GM21423 (cell line): ENCODE results near the gene LRRC75A.
"Not testable (repeated sequence)": the region's sequence is repeated elsewhere in the genome, so short reads cannot be mapped to it uniquely, and the experiment has no call there.

Source experiments
- ATAC-seq: cut with Tn5 transposase; IDR thresholded peaks from one replicate; pipeline ENCODE4 v1.9.1; 2021; ENCODE audit warnings: mild to moderate bottlenecking, moderate library complexity; ENCODE audit not compliant: unreplicated experiment

The LRRC75A gene, protein sequence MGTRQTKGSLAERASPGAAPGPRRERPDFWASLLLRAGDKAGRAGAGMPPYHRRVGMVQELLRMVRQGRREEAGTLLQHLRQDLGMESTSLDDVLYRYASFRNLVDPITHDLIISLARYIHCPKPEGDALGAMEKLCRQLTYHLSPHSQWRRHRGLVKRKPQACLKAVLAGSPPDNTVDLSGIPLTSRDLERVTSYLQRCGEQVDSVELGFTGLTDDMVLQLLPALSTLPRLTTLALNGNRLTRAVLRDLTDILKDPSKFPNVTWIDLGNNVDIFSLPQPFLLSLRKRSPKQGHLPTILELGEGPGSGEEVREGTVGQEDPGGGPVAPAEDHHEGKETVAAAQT

GRCh38 chr17:16491703-16492612 is at the start of gene LRRC75A:
Gene LRRC75A, minus strand, starts transcription at chr17:16492193. Its CDS starts 203 bp downstream, at chr17:16491990.
- no peak for ATAC-seq

GRCh38 chr17:16537130-16537458 is 45.1 kb upstream of the LRRC75A start:
- ATAC-seq: no peak

- no peak for ATAC-seq
Measured at GRCh38 chr17:16534236-16534635, 42.2 kb upstream of the LRRC75A start.

DNA sequence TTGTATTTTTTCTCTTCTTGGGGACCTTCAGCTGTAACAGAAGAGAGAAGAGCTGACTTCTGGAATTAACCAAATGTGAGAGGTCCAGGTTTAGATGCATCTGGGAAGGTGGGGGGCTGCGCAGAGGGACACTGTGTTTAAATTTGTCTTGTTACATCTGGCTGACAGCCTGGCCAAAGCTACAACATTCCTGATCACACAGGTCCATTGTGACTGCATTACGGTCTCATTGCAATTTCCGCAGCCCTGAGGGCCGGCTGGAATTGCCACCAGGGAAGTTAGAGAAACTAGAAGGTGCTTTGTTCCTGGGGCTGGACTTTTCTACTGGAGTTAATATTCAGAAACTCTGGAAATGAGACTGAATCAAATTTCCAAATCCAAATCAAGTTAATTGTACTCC is 37.9 kb upstream of the LRRC75A start:
- no peak for ATAC-seq

DNA sequence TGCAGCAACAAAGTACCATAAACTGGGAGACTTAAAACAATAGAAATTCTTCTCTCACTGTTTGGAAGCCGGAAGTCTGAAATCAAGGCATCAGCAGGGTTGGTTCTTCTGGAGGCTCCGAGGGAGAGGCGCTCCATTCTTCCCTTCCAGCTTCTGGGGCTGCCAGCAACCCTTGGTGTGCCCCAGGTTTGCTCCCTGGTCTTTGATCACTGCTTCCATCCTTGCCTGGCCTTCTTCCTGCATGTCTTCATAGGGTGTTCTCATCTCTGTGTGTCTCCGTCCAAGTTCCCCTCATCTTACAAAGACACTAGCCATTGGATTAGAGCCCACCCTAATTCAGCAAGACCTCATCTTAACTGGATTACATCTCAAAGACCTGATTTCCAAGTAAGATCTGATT is 35.3 kb upstream of the LRRC75A start:
- no peak for ATAC-seq

DNA sequence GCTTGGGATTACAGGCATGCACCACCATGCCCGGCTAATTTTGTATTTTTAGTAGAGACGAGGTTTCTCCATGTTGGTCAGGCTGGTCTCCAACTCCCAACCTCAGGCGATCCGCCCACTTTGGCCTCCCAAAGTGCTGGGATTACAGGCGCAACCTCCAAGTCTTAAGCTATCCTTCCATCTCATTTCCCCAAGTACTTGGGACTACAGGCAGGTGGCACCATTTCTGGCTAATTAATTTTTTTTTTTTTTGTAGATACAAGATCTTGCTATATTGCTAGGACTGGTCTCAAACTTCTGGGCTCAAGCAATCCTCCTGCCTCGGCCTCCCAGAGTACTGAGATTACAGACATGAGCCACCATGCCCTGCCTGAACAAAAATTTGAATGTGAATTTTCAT is 33.6 kb upstream of the LRRC75A start:
- not testable (repeated sequence) for ATAC-seq

GRCh38 chr17:16521070-16521727 is 29.2 kb upstream of the LRRC75A start:
- ATAC-seq: no peak

DNA sequence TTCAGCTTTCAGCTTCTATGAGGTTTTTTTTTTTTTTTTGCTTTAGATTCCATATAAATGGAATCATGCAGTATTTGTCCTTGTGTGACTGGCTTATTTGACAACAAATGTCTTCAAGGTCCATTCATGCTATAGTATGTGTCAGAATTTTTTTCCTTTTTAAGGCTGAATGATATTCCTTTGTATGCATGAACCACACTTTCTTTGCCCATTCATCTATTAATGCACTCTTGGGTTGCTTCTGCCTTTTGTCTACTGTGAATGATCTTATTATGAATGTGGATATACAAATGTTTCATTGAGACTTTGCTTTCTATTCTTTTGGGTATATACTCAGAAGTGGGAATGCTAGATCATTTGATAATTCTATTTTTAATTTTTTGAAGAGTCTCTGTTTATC is 27.0 kb upstream of the LRRC75A start:
- no peak for ATAC-seq

DNA sequence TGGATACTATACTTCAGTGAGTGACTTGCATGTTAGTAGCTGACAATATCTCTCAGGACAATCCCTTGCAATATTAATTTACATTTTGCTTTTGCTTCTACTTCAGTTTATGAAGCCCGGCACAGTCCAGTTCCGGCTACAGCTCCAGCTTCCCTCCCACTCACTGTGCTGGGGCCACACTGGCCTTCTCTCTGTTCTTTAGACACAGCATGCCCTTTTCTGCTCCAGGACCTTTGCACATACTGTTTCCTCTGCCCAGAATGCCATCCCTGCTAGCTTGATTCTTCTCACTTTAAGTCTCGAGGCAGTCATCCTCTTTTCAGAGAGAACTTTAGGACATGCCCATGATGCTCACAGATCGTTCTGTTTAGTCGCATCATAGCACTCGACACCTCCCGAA is 25.5 kb upstream of the LRRC75A start:
- no peak for ATAC-seq

GRCh38 chr17:16516594-16517051 is 24.6 kb upstream of the LRRC75A start:
- no peak for ATAC-seq

- ATAC-seq: no peak
Measured at GRCh38 chr17:16515933-16516332, 23.9 kb upstream of the LRRC75A start.

DNA sequence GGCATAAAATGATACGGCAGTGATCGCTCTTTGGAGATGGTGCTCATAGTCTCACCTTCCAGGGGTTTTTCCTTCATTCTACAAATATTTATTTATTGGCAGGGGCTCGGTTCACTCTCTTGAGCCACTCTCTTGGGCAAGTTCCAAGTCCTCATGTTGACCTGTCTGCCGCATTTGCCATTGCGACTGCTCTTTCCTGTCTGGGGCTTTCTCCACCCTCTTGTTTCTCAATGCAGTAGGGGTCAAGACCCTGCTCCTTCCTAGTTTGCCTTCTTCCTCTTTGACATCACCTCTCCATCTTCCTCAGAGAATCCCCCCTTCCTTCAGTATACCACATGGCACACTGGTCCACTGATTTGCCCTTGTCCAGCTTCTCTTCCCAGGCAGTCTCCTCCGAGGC is 21.9 kb upstream of the LRRC75A start:
- ATAC-seq: no peak

DNA sequence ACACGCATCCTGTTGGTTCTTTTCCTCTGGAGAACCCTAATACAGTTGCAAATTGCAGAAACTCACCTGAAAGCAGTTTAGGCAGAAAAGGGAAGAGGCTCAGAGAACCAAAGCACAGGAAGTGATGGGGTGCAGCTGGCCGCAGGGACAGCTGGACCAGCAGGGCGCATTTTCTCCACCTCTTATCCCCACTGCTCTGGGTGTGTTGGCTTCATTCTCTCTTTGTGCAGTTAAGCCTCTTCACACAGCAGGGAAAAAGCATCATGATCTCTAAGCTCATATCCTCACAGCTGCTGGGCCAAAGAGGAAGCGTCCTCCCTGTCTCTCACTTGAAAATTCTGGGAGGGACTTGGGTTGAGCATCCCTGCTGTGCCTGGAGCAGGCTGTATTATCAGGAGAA is 20.0 kb upstream of the LRRC75A start:
- ATAC-seq: no peak

DNA sequence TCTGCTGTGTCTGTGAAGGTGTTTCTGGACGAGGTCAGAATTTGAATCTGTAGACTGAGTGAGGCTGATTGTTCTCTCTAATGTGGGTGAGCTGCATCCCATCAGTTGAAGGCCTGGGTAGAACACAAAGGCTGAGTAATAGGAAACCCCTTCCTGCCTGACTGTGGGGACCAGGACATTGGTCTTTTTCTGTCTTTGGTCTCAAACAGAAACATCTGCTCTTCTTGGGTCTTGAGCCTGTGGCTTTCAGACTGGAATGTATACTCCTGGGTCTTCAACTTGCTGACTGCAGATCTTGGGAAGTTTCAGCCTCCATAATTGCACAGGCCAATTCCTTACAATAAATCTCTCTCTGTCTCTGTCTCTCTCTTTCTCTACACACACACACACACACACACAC is 19.6 kb upstream of the LRRC75A start:
- ATAC-seq: no peak

DNA sequence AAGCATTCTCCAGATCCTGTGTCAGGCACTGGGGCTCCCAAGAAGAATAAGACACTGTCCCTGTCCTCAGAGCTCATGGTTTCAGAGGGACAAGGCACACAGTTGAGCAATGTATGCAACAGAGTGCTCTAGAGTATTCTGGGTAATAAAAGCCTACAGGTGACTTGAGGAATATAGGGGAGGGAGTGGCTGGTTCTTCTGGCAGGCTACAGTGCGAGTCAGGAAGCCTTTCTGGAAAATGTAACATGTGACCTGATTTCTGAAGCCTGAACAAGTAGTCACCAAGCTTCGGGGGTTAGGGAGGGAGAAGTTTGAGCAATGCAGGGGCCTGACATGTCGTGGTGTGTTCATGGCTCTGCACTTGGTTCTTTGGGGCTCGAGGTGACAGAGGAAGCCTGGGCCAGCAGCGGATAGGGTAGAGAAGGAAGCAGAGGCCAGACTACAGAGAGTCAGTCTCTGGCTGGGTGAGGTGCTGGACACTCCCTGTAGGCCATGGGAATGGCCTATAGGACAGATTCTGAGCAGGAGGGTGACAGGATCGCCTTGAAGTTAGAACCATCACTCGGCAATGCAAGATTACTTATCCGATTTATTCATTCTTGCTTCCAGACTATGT is 16.0 kb upstream of the LRRC75A start:
- no peak for ATAC-seq

DNA sequence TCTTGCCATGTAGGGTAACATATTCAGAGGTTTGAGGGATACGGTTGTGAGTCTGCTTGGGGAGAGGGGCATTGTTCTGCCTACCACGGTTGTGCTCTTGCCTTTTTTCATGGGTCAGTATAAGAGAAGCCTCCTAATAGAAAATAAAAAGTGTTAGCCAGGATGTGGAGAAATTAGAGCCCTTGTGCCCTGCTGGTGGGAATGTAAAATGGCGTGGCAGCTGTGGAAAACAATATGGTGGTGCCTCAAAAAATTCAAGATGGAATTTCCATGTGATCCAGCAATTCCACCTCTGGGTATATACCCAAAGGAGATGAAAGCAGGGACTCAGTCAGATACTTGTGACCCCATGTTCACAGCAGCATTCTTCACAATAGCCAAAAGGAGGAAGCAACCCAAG is 14.2 kb upstream of the LRRC75A start:
- ATAC-seq: no peak

DNA sequence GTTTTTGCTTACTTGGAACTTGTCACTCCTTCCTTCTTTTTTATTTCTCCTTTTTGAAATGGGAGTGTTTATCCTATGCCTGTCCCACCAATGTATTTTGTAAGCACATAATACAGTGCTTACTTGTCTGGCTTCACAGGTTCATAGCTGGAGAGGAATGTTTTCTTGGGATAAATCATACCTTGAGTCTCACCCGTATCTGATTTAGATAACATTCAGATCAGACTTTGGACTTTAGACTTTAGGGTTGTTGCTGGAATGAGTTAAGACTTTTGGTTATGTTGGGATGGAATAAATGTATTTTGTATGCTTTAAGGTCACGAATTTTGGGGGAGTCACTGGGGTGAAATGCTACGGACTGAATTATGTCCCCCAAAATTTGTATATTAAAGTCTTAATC is 13.0 kb upstream of the LRRC75A start:
- no peak for ATAC-seq

DNA sequence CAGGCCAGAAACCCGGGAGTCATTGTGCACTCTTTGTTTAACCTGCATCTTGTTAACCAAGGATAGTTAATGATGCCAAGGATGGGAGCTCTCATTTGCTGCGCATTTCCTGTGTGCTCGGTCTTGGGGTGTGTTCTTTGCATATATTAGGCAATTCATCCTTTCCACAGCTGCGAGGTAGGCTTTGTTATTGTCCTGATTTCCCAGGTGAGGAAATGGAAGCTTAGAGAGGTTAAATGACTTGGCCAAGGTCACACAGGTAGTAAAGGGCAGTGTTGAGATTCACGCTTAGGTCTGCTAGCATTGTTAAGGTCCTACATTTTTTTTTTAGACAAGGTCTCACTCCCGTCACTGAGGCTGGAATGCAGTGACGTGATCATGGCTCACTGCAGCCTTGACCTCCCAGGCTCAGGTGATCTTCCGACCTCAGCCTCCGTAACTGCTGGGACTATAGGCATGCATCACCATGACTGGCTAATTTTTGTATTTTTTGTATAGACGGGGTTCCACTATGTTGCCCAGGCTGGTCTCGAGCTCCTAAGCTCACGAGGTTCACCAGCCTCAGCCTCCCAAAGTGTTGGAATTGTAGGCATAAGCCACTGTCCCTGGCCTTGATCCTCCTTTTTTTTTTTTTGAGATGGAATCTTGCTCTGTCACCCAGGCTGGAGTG is 5.0 kb upstream of the LRRC75A start:
- no peak for ATAC-seq

DNA sequence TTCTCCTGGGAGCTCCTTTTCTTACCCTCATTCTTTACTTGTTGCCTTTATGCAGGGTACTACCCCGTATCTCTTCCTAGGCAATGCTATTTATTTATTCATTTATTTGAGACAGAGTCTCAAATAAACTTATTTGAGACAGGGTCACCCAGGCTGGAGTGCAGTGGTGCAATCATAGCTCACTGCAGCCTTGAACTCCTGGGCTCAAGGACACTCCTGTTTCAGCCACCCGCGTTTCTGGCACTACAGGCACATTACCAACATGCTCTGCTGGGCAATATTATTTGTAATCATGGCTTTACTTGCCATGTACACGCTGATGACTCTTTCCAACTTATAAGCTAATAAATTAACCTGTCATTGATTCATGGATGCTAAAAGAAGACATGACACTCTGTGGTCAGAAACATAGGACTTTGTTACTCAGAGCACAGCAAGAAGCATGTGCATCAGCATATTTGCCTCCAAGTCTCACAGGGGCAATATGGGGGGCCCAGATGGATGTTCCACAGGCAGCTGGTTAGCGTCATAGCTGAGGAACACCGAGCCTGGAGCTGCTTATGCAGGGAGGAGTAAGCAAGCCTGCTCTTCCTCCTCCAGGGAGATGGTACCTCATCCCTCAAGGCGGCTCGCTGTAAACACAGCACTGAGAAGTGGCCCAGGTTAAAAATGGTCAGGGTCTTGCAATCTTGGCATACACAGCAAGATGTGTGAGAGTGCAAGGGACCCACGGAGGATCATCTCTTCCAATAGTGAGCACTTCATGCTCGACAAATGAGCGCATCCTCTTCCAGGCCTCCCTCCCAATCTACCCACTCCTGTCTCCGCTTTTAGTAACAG is 4.2 kb upstream of the LRRC75A start:
- ATAC-seq: no peak

DNA sequence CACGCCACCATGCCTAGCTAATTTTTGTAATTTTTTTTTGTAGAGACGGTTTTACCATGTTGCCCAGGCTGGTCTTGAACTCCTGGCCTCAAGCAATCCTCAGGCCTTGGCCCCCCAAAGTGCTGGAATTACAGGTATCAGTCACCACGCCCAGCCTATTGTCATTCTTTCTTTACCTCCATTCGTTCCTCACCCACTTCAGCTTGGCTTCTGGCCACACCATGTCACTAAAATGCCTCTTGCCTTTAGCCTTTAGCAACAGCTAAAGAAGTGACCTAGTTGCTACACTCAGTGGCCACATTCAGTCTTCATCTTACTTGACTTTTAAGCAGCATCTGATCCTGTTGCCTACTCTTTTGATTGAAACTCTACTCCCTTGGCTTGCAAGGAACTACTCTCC is 3.6 kb upstream of the LRRC75A start:
- ATAC-seq: no peak
